AG20443 (cell line): ENCODE measurements around the gene CRYBG1.

Experiments
- DNase-seq: peaks from one replicate; pipeline ENCODE4 v3.0.0; 2012; ENCODE audit warnings: low spot score, mixed read lengths

The CRYBG1 gene, protein sequence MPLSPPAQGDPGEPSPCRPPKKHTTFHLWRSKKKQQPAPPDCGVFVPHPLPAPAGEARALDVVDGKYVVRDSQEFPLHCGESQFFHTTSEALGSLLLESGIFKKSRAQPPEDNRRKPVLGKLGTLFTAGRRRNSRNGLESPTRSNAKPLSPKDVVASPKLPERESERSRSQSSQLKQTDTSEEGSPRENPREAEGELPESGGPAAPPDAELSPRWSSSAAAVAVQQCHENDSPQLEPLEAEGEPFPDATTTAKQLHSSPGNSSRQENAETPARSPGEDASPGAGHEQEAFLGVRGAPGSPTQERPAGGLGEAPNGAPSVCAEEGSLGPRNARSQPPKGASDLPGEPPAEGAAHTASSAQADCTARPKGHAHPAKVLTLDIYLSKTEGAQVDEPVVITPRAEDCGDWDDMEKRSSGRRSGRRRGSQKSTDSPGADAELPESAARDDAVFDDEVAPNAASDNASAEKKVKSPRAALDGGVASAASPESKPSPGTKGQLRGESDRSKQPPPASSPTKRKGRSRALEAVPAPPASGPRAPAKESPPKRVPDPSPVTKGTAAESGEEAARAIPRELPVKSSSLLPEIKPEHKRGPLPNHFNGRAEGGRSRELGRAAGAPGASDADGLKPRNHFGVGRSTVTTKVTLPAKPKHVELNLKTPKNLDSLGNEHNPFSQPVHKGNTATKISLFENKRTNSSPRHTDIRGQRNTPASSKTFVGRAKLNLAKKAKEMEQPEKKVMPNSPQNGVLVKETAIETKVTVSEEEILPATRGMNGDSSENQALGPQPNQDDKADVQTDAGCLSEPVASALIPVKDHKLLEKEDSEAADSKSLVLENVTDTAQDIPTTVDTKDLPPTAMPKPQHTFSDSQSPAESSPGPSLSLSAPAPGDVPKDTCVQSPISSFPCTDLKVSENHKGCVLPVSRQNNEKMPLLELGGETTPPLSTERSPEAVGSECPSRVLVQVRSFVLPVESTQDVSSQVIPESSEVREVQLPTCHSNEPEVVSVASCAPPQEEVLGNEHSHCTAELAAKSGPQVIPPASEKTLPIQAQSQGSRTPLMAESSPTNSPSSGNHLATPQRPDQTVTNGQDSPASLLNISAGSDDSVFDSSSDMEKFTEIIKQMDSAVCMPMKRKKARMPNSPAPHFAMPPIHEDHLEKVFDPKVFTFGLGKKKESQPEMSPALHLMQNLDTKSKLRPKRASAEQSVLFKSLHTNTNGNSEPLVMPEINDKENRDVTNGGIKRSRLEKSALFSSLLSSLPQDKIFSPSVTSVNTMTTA (N-terminal part only)

DNA sequence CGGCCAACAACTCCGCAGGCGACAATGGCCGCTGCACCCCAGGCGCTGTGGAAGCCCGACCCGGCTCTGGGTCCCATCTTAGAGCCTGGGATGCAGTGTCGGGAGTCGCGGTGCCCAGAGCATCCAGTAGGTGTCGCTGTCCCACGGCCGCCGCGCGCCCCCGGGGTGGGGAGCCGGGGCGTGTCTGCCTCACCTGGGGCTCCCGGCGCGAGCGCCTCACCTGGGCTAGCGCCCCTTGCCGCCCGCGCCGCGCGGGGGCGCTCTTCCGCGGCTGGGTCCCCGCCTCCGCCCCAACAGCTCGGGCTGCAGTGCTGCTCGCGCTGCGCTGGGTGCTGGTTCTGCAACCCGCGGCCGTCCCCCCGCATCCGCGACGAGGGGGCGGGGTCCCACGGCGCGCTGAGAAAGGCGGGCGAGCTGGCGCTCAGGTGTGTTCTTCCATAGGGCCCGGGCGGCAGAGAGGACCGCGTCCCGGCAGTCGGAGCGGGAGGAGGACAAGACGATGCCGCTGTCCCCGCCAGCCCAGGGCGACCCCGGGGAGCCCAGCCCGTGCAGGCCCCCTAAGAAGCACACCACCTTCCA, at the start of gene CRYBG1:
TSS of gene CRYBG1 (plus strand) at position 308 of the 579 bp plus-strand sequence. CDS start at position 500, 192 bp downstream.
- peak; percentile 84 for DNase-seq

GRCh38 chr6:106315765-106316374, 44.6 kb upstream of the CRYBG1 start:
- DNase-seq, result no peak

DNA sequence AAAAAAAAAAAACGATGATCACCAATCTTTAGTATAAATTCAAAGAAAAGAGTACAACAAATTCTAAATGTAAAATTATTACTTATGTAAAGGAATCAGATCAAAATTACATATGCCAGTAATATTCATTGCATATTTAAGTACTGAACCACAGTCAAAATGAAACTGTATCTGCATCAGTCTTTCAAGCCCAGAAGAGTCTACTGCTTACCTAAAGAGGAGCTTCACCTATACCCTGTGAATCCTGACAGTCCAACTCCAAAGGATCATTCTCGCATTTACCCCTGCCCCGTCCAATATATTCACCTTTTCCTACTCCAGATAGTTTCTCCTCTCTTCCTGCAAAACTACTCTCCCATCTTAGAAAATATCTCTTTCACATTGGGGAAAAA, 44.1 kb upstream of the CRYBG1 start:
- no peak for DNase-seq

- DNase-seq, result no peak
These were observed 42.5 kb upstream of the CRYBG1 start for GRCh38 chr6:106318061-106318460.

DNA sequence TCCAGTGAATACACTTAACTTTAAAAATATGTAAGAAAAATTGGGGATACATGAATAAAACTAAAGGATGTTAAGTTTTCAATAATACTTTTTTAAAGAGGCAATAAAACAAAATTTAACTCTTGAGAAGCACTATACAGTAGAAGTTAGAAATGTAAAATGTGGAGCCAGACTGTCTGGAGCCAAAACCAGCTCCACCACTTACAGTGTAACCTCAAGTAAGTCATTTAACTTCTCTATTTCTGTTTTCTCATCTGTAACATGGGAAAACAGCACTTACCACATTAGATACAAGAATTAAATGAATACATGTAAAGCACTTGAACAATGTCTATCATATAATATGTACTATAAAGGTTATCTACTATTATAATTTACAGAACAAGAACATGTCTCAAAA, 41.7 kb upstream of the CRYBG1 start:
- DNase-seq, result no peak

DNA sequence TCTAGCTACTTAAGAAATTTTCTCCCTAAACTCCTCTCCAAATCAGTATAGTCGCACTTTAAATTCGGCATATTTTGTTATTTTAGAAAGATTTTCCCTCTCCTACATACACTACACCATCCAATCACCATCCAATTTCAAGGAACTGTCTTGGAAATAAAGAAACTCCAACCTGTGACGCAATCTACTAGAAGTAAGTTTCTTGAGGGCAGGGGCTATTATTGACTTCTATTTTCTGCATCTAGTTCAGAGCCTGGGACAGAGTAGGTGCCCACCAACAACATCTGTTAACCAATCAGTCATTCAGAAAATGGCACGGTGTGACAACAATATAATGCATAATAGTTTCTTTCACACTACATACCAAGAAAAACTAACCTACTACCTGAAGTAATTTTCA, 38.6 kb upstream of the CRYBG1 start:
- no peak for DNase-seq

GRCh38 chr6:106324726-106325335, 35.7 kb upstream of the CRYBG1 start:
- peak; percentile 16 for DNase-seq

- peak; percentile 100 for DNase-seq
These were observed 35.0 kb upstream of the CRYBG1 start, which contains the start of gene ATG5 for GRCh38 chr6:106325336-106326178. Gene ATG5, minus strand, starts transcription at chr6:106325760. Its CDS starts 9,552 bp downstream, at chr6:106316208.

DNA sequence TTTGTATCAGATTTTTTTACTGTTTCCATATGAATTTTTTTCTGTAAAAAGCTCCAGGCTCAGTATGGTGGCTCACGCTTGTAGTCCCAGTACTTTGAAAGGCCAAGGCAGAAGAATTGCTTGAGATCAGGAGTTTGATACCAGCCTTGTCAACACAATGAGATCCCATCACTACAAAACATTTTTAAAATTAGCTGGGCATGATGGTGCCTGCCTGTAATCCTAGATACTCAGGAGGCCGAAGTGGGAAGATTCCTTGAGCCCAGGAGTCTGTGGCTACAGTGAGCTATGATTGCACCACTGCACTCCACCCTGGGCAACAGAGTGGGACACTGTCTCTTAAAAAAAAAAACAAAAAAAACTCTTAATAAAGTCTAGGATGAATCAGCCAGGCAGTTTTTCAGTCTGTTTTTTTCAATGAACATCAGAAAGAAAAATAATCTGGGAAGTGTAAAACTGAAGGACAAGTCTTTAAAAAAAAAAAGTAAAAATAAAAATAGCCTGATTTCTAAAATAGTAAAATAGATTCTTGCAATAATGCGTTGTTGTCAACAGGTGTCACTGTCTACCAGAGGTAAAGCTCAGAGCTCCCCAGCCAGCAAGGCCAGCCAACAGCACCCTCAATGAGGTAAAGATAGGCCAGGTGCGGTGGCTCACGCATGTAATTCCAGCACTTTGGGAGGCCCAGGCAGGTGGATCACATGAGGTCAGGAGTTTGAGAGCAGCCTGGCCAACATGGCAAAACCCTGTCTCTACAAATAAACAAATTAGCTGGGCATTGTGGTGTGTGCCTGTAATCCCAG, 25.7 kb upstream of the CRYBG1 start:
- DNase-seq, result peak; percentile 62

GRCh38 chr6:106339334-106340029, 21.0 kb upstream of the CRYBG1 start:
- peak; percentile 91 for DNase-seq

DNA sequence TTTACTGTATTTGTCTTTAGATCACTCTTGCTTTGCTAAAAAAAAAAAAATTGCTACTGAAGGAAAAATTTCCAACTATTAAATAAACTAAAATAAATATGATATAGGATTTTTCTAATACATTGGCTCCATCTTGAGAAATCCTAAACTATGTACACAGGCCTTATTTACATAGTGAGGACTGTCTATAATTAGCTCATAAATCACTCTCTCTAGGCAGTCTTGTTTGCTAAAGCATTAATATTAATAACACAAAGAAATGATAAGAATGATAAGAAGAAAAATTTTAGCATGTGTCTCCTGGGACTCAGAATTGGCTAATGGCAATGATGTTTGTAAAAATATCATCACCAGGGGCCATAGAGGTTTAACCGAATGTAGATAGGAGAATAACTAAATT, 13.3 kb upstream of the CRYBG1 start:
- no peak for DNase-seq

- DNase-seq, result no peak
These were observed 4.1 kb upstream of the CRYBG1 start for GRCh38 chr6:106356378-106356777.

- no peak for DNase-seq
These were observed 533 bp upstream of the CRYBG1 start for GRCh38 chr6:106359959-106360409.

GRCh38 chr6:106360989-106361430, 493 bp downstream of the CRYBG1 start:
- DNase-seq, result peak; percentile 18

DNA sequence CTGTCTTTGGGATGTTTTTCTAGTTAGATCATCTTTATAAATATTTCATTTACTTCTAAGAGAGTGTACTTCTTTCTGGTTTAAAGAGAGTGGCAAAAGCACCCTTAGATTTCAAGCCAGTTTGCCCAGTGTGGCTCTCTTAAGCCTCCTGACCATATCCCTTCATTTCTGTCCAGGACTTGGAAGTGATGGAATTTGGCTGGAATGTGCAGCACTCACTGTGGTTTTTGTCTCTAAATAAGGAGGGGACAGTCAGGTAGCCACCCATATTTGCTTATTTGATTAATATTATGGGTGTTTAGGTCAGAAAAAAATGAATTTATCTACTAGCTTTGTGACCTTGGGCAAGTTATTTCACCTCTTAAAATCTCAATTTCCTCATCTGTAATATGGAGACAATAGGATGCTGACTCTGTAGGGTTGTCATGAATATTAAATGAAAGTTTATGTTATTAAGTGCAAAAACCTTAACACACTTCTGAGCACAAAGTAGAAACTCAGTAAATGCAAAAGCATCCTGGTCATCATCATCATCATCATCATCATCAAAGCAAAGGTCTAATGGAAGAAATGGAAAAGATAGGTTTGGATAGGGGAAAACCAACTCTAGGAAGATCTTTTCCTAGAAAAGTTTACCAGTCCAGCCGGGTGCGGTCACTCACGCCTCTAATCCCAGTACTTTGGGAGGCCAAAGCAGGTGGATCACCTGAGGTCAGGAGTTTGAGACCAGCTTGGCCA, 3.1 kb downstream of the CRYBG1 start:
- peak; percentile 29 for DNase-seq

DNA sequence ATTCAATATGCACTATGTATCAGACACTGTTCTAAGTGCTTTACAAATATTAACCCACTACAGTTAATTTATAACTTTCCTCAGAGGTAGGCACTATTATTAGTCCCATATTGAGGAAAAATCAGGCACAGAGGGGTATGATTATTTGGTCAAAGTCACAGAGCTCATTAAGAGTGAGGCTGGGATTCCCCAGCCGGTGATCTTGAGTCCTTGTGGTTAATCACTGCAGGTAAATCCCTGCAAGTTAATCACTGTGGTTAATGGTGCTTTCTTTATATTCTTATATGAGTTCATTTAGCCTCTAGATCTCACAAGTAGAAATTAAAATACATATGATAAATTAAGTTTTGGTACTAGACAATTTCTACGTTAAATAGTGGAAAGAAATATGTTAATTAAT, 9.2 kb downstream of the CRYBG1 start:
- no peak for DNase-seq

GRCh38 chr6:106370639-106371038, 10.1 kb downstream of the CRYBG1 start:
- DNase-seq, result no peak
